ENCODE results near the gene KAZN. TPM values are rescaled to one million over a fixed set of nuclear protein-coding genes. Genes with fewer than 3 reads are reported as not detected.

Gene KAZN
- total RNA-seq, 6 experiments from 2014 or later = 13.1 to 22.3 (median 20.7) TPM

GRCh38 chr1:14851760-14852159, 253.3 kb downstream of the KAZN start:
- DNase-seq = no peak
- H3K27ac Mint-ChIP-seq = no peak overlapping the region
- peaks cover 15% of the 10 kb centered on the region for H3K27me3 Mint-ChIP-seq (ENCODE audit: insufficient read depth)
- H3K4me1 Mint-ChIP-seq (ENCODE audit: low read depth) = peaks cover 7% of the 10 kb centered on the region; the same call in 1 of the 2 replicates
- TF ChIP-seq CTCF (IDR thresholded peaks at IDR 0.05) = no peak
- no peak overlapping the region for H3K4me3 Mint-ChIP-seq
- H3K9me3 Mint-ChIP-seq = no peaks in the 10 kb centered on the region; the same call in 1 of the 2 replicates
- no peaks in the 10 kb centered on the region for H3K36me3 Mint-ChIP-seq (ENCODE audit: low read depth)

- Mint-ChIP-seq H3K27ac (no peak overlapping the region), H3K36me3 (ENCODE audit: low read depth) (no peaks in the 10 kb centered on the region), H3K9me3 (no peaks in the 10 kb centered on the region; the same call in 1 of the 2 replicates), H3K4me1 (ENCODE audit: low read depth) (peaks cover 7% of the 10 kb centered on the region; the same call in 1 of the 2 replicates), H3K27me3 (ENCODE audit: insufficient read depth) (peaks cover 15% of the 10 kb centered on the region), H3K4me3 (no peak overlapping the region)
- DNase-seq = no peak
- TF ChIP-seq CTCF (IDR thresholded peaks at IDR 0.05) = no peak
These were observed 253.8 kb downstream of the KAZN start for GRCh38 chr1:14852291-14852690.

- Mint-ChIP-seq H3K4me3 (no peak overlapping the region), H3K9me3 (peaks cover 4% of the 10 kb centered on the region; the same call in 1 of the 2 replicates), H3K4me1 (ENCODE audit: low read depth) (peaks cover 7% of the 10 kb centered on the region; the same call in 1 of the 2 replicates), H3K27ac (no peak overlapping the region), H3K27me3 (ENCODE audit: insufficient read depth) (peaks cover 10% of the 10 kb centered on the region), H3K36me3 (ENCODE audit: low read depth) (no peaks in the 10 kb centered on the region)
- DNase-seq = no peak
- TF ChIP-seq CTCF (IDR thresholded peaks at IDR 0.05) = no peak
These were observed 255.0 kb downstream of the KAZN start for GRCh38 chr1:14853518-14853917.

GRCh38 chr1:14855268-14855667, 256.8 kb downstream of the KAZN start:
- Mint-ChIP-seq H3K27ac (no peak overlapping the region), H3K27me3 (ENCODE audit: insufficient read depth) (peaks cover 7% of the 10 kb centered on the region), H3K36me3 (ENCODE audit: low read depth) (no peaks in the 10 kb centered on the region), H3K4me1 (ENCODE audit: low read depth) (no peaks in the 10 kb centered on the region; the same call in 1 of the 2 replicates), H3K4me3 (no peak overlapping the region), H3K9me3 (peaks cover 4% of the 10 kb centered on the region; the same call in 1 of the 2 replicates)
- no peak for DNase-seq
- TF ChIP-seq CTCF (IDR thresholded peaks at IDR 0.05) = no peak

GRCh38 chr1:14855801-14856200, 257.3 kb downstream of the KAZN start:
- no peak overlapping the region for H3K4me3 Mint-ChIP-seq
- peaks cover 4% of the 10 kb centered on the region; the same call in 1 of the 2 replicates for H3K9me3 Mint-ChIP-seq
- H3K36me3 Mint-ChIP-seq (ENCODE audit: low read depth) = no peaks in the 10 kb centered on the region
- H3K27ac Mint-ChIP-seq = no peak overlapping the region
- H3K27me3 Mint-ChIP-seq (ENCODE audit: insufficient read depth) = peaks cover 7% of the 10 kb centered on the region
- DNase-seq = no peak
- no peak for TF ChIP-seq CTCF (IDR thresholded peaks at IDR 0.05)
- no peaks in the 10 kb centered on the region for H3K4me1 Mint-ChIP-seq (ENCODE audit: low read depth)

All from HFFc6 (cell line).